Measurements from ENCODE around the gene CSH1.
"Not testable (repeated sequence)": the region's sequence is repeated elsewhere in the genome, so short reads cannot be mapped to it uniquely, and the experiment has no call there.

Gene CSH1

GRCh38 chr17:63896524-63897354 lies at the start of gene CSH1:
Gene CSH1 (minus strand): TSS chr17:63896574. CDS start chr17:63896511, 63 bp downstream.
- not testable (repeated sequence) for H3K9me3 ChIP-seq (ENCODE audit: control insufficient read depth, low read length); H3K4me3 ChIP-seq (ENCODE audit: low read length); H3K4me1 ChIP-seq (ENCODE audit: control insufficient read depth, insufficient read depth, low read length); H3K27me3 ChIP-seq (replicated peaks; ENCODE audit: control insufficient read depth, insufficient read depth, low read length); H3K9ac ChIP-seq (ENCODE audit: low read length); DNase-seq (ENCODE audit: low read depth); H3K36me3 ChIP-seq (ENCODE audit: control insufficient read depth, insufficient read depth, low read length, severe bottlenecking)

DNA sequence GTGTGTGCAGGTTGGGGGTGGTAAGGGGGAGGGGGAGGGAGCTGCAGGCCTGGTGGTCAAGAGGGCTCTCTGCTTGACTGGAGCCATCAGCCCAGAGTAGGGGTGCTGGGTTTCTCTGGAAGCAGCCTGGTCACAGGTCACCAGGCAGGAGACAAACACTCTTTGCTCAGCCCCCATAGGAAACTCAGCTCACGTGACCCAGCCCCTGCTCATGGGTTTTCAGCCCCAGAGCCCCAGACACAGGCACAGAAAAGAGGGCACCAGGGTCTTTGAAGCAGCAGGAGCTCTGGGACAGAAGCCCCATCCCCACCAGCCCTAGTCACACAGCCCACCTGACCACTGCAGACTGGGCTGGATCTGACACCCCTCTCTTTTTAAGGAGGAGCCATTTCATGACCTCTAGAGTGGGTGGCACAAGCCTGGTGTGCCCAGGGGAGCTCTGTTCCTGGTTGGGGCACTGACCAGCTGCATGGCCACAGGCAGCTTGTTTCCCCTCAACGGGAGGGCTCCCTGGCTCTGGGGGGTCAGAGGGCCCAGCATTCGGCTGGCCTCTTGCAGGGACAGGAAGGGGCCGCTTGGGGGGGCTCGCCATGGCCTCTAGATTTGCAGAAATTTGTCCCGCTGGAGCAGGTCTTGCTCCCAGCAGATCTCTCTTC lies 49.5 kb upstream of the CSH1 start:
- Histone ChIP-seq H3K4me1 (ENCODE audit: control insufficient read depth, insufficient read depth, low read length) (peaks cover 3% of the 10 kb centered on the region), H3K9me3 (ENCODE audit: control insufficient read depth, low read length) (no peaks in the 10 kb centered on the region), H3K4me3 (ENCODE audit: low read length) (no peak overlapping the region), H3K9ac (ENCODE audit: low read length) (no peak overlapping the region), H3K27me3 (replicated peaks; ENCODE audit: control insufficient read depth, insufficient read depth, low read length) (peaks cover 21% of the 10 kb centered on the region), H3K36me3 (ENCODE audit: control insufficient read depth, insufficient read depth, low read length, severe bottlenecking) (peaks cover 9% of the 10 kb centered on the region)
- no peak for DNase-seq (ENCODE audit: low read depth)

DNA sequence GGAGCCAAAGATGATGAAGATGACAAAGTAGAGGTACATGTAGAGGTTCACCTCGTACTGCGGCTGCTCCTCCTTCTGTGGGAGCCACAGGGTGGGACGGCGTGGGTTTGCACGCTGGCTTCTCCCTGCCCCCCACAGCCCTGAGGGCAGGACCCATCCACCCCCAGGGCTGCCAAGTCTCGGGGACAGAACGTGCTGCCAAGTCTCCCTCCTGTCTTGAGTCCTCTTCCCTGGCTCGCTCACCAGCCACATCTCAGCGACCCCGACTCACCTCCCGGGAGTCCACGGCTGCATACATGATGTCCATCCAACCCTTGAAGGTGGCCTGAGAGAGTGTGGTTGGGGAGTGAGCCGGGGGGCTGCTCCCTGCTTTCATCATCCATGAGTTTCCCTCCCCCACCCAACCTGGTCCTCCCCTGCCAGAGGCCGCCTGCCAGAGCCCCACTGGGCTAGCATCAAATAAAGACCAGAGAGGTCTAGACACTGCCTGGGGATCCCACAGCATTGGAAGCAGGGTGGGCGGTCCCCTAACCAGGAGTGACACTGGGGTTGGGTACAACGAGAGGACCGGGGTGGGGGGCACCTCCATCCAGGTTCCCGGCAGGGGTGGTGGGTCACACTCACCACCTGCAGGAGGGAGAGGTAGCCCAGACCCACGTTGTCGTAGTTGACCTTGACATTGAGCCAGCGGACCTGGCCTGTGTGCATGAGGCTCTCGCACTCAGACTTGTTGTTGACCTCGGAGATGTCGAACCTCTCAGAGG lies 48.5 kb upstream of the CSH1 start:
- no peak for DNase-seq (ENCODE audit: low read depth)
- no peak overlapping the region for H3K4me3 ChIP-seq (ENCODE audit: low read length)
- no peaks in the 10 kb centered on the region for H3K9me3 ChIP-seq (ENCODE audit: control insufficient read depth, low read length)
- peaks cover 9% of the 10 kb centered on the region for H3K36me3 ChIP-seq (ENCODE audit: control insufficient read depth, insufficient read depth, low read length, severe bottlenecking)
- H3K27me3 ChIP-seq (replicated peaks; ENCODE audit: control insufficient read depth, insufficient read depth, low read length) = peaks cover 15% of the 10 kb centered on the region
- no peaks in the 10 kb centered on the region for H3K4me1 ChIP-seq (ENCODE audit: control insufficient read depth, insufficient read depth, low read length)
- no peak overlapping the region for H3K9ac ChIP-seq (ENCODE audit: low read length)

GRCh38 chr17:63943745-63944144 lies 47.4 kb upstream of the CSH1 start:
- DNase-seq (ENCODE audit: low read depth) = no peak
- Histone ChIP-seq H3K4me3 (ENCODE audit: low read length) (no peak overlapping the region), H3K27me3 (replicated peaks; ENCODE audit: control insufficient read depth, insufficient read depth, low read length) (peaks cover 20% of the 10 kb centered on the region), H3K9ac (ENCODE audit: low read length) (no peak overlapping the region), H3K36me3 (ENCODE audit: control insufficient read depth, insufficient read depth, low read length, severe bottlenecking) (peaks cover 9% of the 10 kb centered on the region), H3K4me1 (ENCODE audit: control insufficient read depth, insufficient read depth, low read length) (no peaks in the 10 kb centered on the region), H3K9me3 (ENCODE audit: control insufficient read depth, low read length) (no peaks in the 10 kb centered on the region)

DNA sequence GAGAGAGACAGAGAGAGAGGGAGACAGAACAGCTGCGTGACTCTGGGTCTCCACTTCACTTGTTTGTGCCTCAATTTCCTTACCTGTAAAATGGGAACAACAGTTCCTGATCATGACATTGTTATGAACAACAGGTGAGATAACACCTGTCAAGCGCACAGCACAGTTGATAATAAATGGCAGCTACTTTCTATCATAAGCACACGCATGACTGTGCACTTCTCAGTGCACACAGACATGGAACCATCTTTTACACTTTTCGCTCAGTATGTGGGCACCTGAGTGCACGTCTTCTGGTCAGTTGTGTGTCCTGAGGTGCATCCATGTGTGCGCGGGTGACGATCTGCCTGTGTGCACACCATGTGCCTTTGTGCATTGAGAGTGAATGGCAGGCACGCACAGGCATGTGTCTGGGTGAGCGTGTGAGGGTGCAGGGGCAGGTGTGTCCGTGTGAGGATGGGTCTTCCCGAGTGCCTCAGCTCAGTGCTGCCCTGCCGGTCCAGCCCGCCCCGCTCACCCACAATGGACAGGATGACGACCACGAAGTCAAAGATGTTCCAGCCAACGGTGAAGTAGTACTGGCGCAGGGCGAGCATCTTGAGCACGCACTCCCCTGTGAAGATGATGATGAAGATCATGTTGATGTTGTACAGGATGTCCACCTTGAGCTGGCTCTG lies 46.1 kb upstream of the CSH1 start:
- Histone ChIP-seq H3K4me1 (ENCODE audit: control insufficient read depth, insufficient read depth, low read length) (no peaks in the 10 kb centered on the region), H3K9ac (ENCODE audit: low read length) (no peak overlapping the region), H3K4me3 (ENCODE audit: low read length) (no peak overlapping the region), H3K36me3 (ENCODE audit: control insufficient read depth, insufficient read depth, low read length, severe bottlenecking) (peaks cover 9% of the 10 kb centered on the region), H3K27me3 (replicated peaks; ENCODE audit: control insufficient read depth, insufficient read depth, low read length) (peaks cover 23% of the 10 kb centered on the region), H3K9me3 (ENCODE audit: control insufficient read depth, low read length) (no peaks in the 10 kb centered on the region)
- no peak for DNase-seq (ENCODE audit: low read depth)

DNA sequence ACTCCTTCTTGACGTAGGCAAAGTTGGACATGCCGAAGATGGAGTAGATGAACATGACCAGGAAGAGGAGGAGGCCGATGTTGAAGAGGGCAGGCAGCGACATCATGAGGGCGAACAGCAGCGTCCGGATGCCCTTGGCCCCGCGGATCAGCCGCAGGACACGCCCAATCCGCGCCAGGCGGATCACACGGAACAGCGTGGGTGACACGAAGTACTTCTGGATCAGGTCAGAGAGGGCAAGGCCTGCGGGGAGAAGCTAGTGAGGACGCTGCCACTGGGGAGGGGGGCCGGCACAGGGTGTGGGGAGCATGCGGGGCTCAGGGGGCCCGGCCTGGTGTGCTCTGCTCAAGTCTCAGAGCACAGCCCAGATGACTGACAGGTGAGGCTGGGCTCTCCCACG lies 45.4 kb upstream of the CSH1 start:
- Histone ChIP-seq H3K4me3 (ENCODE audit: low read length) (no peak overlapping the region), H3K9ac (ENCODE audit: low read length) (no peak overlapping the region), H3K9me3 (ENCODE audit: control insufficient read depth, low read length) (no peaks in the 10 kb centered on the region), H3K4me1 (ENCODE audit: control insufficient read depth, insufficient read depth, low read length) (no peaks in the 10 kb centered on the region), H3K36me3 (ENCODE audit: control insufficient read depth, insufficient read depth, low read length, severe bottlenecking) (peaks cover 9% of the 10 kb centered on the region), H3K27me3 (replicated peaks; ENCODE audit: control insufficient read depth, insufficient read depth, low read length) (peaks cover 28% of the 10 kb centered on the region)
- DNase-seq (ENCODE audit: low read depth) = no peak

- DNase-seq (ENCODE audit: low read depth) = no peak
- Histone ChIP-seq H3K4me3 (ENCODE audit: low read length) (no peak overlapping the region), H3K9ac (ENCODE audit: low read length) (no peak overlapping the region)
These were observed 44.8 kb upstream of the CSH1 start for GRCh38 chr17:63941162-63941561.

DNA sequence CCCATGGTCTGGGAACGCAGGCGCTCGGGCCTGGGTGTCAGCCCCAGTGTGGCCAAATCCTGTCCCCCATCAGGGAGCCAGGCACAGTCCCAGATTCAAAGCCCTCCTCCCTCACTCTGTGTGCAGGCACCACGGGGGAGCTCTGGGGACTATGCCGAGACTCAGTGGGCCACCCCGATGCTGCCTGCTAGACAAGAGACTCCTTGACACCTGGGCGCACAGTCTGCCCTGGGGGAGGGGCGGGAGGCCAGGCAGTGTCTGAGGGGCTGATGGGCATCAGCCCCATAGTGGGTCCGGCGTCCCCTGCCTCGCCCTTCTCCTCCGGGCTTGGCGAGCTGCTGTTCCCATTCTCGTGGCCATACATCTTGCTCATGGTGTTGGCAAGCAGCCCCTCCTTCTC lies 44.2 kb upstream of the CSH1 start:
- Histone ChIP-seq H3K4me3 (ENCODE audit: low read length) (no peak overlapping the region), H3K4me1 (ENCODE audit: control insufficient read depth, insufficient read depth, low read length) (no peaks in the 10 kb centered on the region), H3K27me3 (replicated peaks; ENCODE audit: control insufficient read depth, insufficient read depth, low read length) (peaks cover 28% of the 10 kb centered on the region), H3K9me3 (ENCODE audit: control insufficient read depth, low read length) (no peaks in the 10 kb centered on the region), H3K36me3 (ENCODE audit: control insufficient read depth, insufficient read depth, low read length, severe bottlenecking) (peaks cover 9% of the 10 kb centered on the region), H3K9ac (ENCODE audit: low read length) (no peak overlapping the region)
- no peak for DNase-seq (ENCODE audit: low read depth)

More at GRCh38 chr17:63941162-63941561, 44.8 kb upstream of the CSH1 start:
- Histone ChIP-seq H3K9me3 (ENCODE audit: control insufficient read depth, low read length) (no peaks in the 10 kb centered on the region), H3K27me3 (replicated peaks; ENCODE audit: control insufficient read depth, insufficient read depth, low read length) (peaks cover 28% of the 10 kb centered on the region), H3K4me1 (ENCODE audit: control insufficient read depth, insufficient read depth, low read length) (no peaks in the 10 kb centered on the region), H3K36me3 (ENCODE audit: control insufficient read depth, insufficient read depth, low read length, severe bottlenecking) (peaks cover 9% of the 10 kb centered on the region)

DNA sequence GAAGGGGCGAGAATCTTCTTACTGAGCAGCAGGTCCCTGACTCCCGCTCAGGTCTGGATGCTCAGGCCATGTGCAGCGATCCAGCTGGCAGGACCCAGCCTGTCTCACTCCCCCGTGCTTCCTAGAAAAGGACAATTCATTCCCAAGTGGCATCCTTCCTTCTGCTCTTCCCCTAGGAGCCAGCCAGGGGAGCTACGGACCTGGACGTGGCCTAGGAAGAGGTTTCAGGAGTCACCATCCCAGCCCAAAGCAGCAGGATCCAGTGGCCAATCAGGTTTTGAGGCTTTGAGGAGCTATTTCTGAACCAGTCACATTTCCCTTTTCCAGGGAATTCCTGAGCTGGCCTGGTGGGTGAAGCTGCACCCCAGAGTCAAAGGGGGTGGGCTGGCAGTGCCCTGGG lies 43.5 kb upstream of the CSH1 start:
- Histone ChIP-seq H3K4me1 (ENCODE audit: control insufficient read depth, insufficient read depth, low read length) (no peaks in the 10 kb centered on the region), H3K9me3 (ENCODE audit: control insufficient read depth, low read length) (no peaks in the 10 kb centered on the region), H3K4me3 (ENCODE audit: low read length) (no peak overlapping the region), H3K27me3 (replicated peaks; ENCODE audit: control insufficient read depth, insufficient read depth, low read length) (peaks cover 28% of the 10 kb centered on the region), H3K36me3 (ENCODE audit: control insufficient read depth, insufficient read depth, low read length, severe bottlenecking) (peaks cover 9% of the 10 kb centered on the region), H3K9ac (ENCODE audit: low read length) (no peak overlapping the region)
- DNase-seq (ENCODE audit: low read depth) = no peak

DNA sequence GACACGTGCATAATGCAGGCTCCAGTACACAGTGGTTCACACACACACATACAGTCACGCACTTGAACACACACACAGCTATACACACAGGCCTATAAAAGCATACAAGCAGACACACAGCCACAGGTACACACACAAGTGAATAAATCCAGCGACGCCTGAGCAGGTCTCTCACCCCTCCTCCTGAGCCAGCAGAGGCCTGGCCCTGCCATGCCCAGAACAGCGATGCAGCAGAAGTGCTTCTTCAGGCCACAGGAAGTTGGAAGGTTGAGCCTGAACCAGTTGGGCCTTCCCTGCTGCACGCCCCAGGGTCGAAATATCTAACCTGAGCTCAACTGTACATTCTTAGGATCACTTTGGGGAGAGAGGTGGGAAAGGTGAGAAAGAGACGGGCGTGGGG lies 43.0 kb upstream of the CSH1 start:
- no peak overlapping the region for H3K4me3 ChIP-seq (ENCODE audit: low read length)
- DNase-seq (ENCODE audit: low read depth) = no peak
- H3K36me3 ChIP-seq (ENCODE audit: control insufficient read depth, insufficient read depth, low read length, severe bottlenecking) = peaks cover 9% of the 10 kb centered on the region
- no peaks in the 10 kb centered on the region for H3K9me3 ChIP-seq (ENCODE audit: control insufficient read depth, low read length)
- no peak overlapping the region for H3K9ac ChIP-seq (ENCODE audit: low read length)
- peaks cover 24% of the 10 kb centered on the region for H3K27me3 ChIP-seq (replicated peaks; ENCODE audit: control insufficient read depth, insufficient read depth, low read length)
- H3K4me1 ChIP-seq (ENCODE audit: control insufficient read depth, insufficient read depth, low read length) = no peaks in the 10 kb centered on the region

- Histone ChIP-seq H3K9ac (ENCODE audit: low read length) (no peak overlapping the region), H3K27me3 (replicated peaks; ENCODE audit: control insufficient read depth, insufficient read depth, low read length) (peaks cover 19% of the 10 kb centered on the region), H3K4me3 (ENCODE audit: low read length) (no peak overlapping the region), H3K36me3 (ENCODE audit: control insufficient read depth, insufficient read depth, low read length, severe bottlenecking) (peaks cover 9% of the 10 kb centered on the region), H3K4me1 (ENCODE audit: control insufficient read depth, insufficient read depth, low read length) (no peaks in the 10 kb centered on the region), H3K9me3 (ENCODE audit: control insufficient read depth, low read length) (no peaks in the 10 kb centered on the region)
- no peak for DNase-seq (ENCODE audit: low read depth)
These were observed 41.5 kb upstream of the CSH1 start for GRCh38 chr17:63937920-63938319.

Data from adipocyte (in vitro differentiated cells).